HG03575 (cell line): ENCODE results near the gene SFT2D1.
"Not testable (repeated sequence)": the region's sequence is repeated elsewhere in the genome, so short reads cannot be mapped to it uniquely, and the experiment has no call there.

Experiments
- ATAC-seq: cut with Tn5 transposase; IDR thresholded peaks from one replicate; pipeline ENCODE4 v1.9.1; 2021; ENCODE audit not compliant: unreplicated experiment, insufficient number of reproducible peaks, low FRiP score; ENCODE audit errors: extremely low read depth

SFT2D1 gene

GRCh38 chr6:166365806-166366205 is 23.5 kb upstream of the SFT2D1 start:
- no peak for ATAC-seq

- ATAC-seq = no peak
These were observed 22.9 kb upstream of the SFT2D1 start for GRCh38 chr6:166365221-166365620.

- no peak for ATAC-seq
These were observed 22.1 kb upstream of the SFT2D1 start for GRCh38 chr6:166364456-166364855.

- ATAC-seq = not testable (repeated sequence)
These were observed 20.1 kb upstream of the SFT2D1 start for GRCh38 chr6:166362427-166362826.

GRCh38 chr6:166361077-166361429 is 18.7 kb upstream of the SFT2D1 start:
- ATAC-seq = no peak

- no peak for ATAC-seq
These were observed 18.1 kb upstream of the SFT2D1 start for GRCh38 chr6:166360243-166361076.

- no peak for ATAC-seq
These were observed 13.2 kb upstream of the SFT2D1 start for GRCh38 chr6:166355552-166355951.

- no peak for ATAC-seq
These were observed 12.6 kb upstream of the SFT2D1 start for GRCh38 chr6:166354965-166355364.

GRCh38 chr6:166354143-166354542 is 11.8 kb upstream of the SFT2D1 start:
- no peak for ATAC-seq

- no peak for ATAC-seq
These were observed 11.2 kb upstream of the SFT2D1 start for GRCh38 chr6:166353507-166353906.

- no peak for ATAC-seq
These were observed 10.6 kb upstream of the SFT2D1 start for GRCh38 chr6:166352923-166353322.

GRCh38 chr6:166351715-166352285 is 9.5 kb upstream of the SFT2D1 start:
- peak; percentile 80 for ATAC-seq

GRCh38 chr6:166348305-166348949 is 6.1 kb upstream of the SFT2D1 start:
- ATAC-seq = no peak

- ATAC-seq = no peak
These were observed 4.6 kb upstream of the SFT2D1 start for GRCh38 chr6:166346965-166347364.

- ATAC-seq = no peak
These were observed 4.1 kb upstream of the SFT2D1 start for GRCh38 chr6:166346449-166346848.

GRCh38 chr6:166345672-166346071 is 3.3 kb upstream of the SFT2D1 start:
- ATAC-seq = not testable (repeated sequence)

- ATAC-seq = not testable (repeated sequence)
These were observed 2.6 kb upstream of the SFT2D1 start for GRCh38 chr6:166344921-166345320.

- ATAC-seq = no peak
These were observed 1.9 kb upstream of the SFT2D1 start for GRCh38 chr6:166344240-166344639.

- ATAC-seq = peak; percentile 9
These were observed 774 bp upstream of the SFT2D1 start for GRCh38 chr6:166343150-166343487.

GRCh38 chr6:166341977-166342348 is 382 bp downstream of the SFT2D1 start:
- no peak for ATAC-seq
